ENCODE data around the gene SCAF8.

SCAF8 gene

GRCh38 chr6:154847318-154847717 is 114.1 kb downstream of the SCAF8 start:
- DNase-seq = no peak

DNA sequence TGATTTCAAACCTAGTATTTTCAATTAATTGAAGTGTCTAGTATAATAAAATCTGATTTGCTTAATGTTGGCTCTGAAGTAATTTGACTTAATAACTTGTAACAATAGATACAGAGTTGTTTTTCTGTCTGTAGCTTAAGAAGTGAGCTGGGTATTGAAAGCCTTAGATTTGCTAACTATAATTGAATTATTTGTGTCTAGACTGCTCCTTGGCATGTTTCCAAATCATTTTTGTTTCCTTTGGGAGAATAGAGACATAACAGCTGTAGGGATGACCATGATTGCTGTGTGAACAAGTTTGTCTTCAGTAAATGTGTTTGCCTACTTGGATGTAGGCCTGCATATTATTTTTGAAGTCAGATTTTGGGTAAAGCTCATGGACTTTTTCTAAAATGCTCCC is 115.4 kb downstream of the SCAF8 start:
- DNase-seq = no peak

DNA sequence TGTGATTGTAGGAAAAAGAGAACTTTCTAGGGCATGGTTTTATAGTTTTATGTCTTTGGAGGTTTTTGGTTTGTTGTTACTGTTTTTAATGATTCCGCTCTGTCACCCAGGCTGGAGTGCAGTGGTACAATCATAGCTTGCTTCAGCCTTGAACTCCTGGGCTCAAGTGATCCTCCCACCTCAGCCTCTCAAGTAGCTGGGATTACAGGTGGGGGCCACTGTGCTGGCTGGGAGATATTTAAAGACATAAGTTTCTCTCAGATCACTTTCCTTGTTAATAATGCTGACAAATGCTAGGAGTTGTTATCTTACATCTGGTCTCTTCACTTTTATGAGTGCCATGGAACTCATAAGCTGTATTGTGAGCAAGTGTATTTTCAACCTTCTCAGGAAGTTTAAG is 116.3 kb downstream of the SCAF8 start:
- DNase-seq = no peak

- no peak for DNase-seq
Observed at GRCh38 chr6:154852687-154853086, 119.5 kb downstream of the SCAF8 start.

DNA sequence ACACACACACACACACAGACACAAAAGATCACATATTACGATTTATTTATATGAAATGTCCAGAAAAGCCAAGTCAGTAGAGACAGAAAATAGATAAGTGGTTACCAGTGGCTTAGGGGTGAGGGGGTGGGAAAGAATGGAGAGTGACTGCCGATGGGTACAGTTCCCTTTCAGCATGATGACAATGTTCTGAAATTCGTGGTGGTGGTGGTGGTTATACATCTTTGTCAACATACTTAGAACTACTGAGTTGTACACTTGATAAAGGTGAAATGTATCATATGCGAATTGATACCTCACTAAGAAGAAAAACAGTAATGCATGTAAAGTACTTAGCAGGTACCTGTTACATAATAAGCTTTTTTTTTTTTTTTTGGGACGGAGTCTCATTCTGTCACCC is 124.3 kb downstream of the SCAF8 start:
- DNase-seq = no peak

GRCh38 chr6:154861825-154862224 is 128.6 kb downstream of the SCAF8 start:
- DNase-seq = no peak

GRCh38 chr6:154862536-154862935 is 129.3 kb downstream of the SCAF8 start:
- DNase-seq = no peak

DNA sequence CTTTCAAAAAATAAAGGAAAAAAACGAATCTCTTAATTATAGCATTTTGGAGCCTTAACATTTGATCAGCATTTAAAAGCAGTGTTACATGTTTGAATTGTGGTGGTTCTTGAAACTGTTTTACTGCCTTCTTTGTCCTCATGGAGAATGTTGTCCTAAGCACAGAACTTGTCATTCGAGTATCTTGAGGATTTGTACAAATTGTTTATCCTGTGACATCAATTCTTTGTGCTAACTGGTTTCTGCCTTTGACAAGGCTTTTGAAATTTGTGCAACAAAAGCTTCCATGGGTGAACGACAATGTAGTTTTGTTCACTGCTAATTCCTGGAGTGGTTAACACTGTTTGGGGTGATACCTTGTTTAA is 130.8 kb downstream of the SCAF8 start:
- DNase-seq = no peak

- no peak for DNase-seq
Observed at GRCh38 chr6:154865291-154865690, 132.1 kb downstream of the SCAF8 start.

GRCh38 chr6:154868143-154868594 is 135.0 kb downstream of the SCAF8 start:
- DNase-seq = no peak

GRCh38 chr6:154872542-154873114 is 139.4 kb downstream of the SCAF8 start:
- no peak for DNase-seq

GRCh38 chr6:154873546-154873945 is 140.3 kb downstream of the SCAF8 start:
- DNase-seq = no peak

- no peak for DNase-seq
Observed at GRCh38 chr6:154874773-154875592, 141.8 kb downstream of the SCAF8 start.

DNA sequence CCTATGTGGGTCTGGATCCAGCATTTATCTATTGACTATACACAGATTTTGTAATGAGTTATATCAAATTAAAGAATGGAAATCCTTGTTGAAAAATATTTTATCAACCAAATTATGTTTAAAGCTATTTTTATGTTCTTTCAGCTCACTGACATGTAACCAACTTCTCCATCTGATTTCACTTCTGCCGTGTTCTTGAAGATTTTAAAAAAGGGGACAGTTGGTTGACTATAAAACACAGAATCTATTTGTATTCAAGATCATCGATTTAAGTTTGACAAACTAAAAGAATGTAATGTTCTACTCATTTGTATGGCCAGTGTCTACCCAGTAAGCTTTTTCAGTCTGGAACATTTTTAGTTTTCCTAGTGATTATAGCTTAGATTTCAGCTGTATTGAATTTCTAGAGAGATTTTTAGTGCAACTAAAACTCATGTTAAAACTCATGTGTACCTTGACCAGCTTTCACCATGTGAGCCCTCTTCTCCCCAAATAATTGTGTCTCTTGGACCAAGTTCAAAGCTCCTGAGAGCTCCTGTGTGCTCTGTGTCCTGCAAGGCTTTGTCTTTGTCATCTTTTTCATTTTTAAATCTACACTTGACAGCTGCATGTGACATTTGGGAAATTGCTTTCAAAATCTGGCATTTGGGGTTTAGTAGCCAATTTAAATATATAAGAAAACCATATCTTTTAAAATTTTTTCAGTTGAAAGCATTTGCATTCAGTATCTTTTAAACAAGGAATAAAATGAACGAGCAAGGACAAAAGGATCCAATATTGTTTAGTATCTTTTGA is 143.5 kb downstream of the SCAF8 start:
- DNase-seq = no peak

- no peak for DNase-seq
Observed at GRCh38 chr6:154878871-154879491, 145.8 kb downstream of the SCAF8 start.

GRCh38 chr6:154882107-154882506 is 148.9 kb downstream of the SCAF8 start:
- DNase-seq = no peak

Measured in stimulated activated CD8-positive, alpha-beta memory T cell treated with anti-CD3 and anti-CD28 coated beads, Interleukin-4, amount 100 ng/mL, for 48 hours (primary cell).